Mesodermal cell (in vitro differentiated cells): ENCODE data around the gene MRPS31.

Experiments used
- H3K27ac ChIP-seq: 2 replicates; pipeline ENCODE4 v1.7.0; 2013; ENCODE audit warnings: mild to moderate bottlenecking, low read depth, low read length, moderate library complexity; ENCODE audit not compliant: severe bottlenecking
- H3K36me3 ChIP-seq: 2 replicates; pipeline ENCODE4 v1.7.1; 2013; ENCODE audit warnings: mild to moderate bottlenecking, low read length, moderate library complexity; ENCODE audit not compliant: control insufficient read depth, insufficient read depth
- H3K4me1 ChIP-seq: one replicate; pipeline ENCODE4 v1.7.1; 2013; ENCODE audit warnings: mild to moderate bottlenecking, low read length; ENCODE audit not compliant: insufficient read depth, control insufficient read depth, poor library complexity, severe bottlenecking
- H3K4me3 ChIP-seq: 2 replicates; pipeline ENCODE4 v1.7.0; 2013; ENCODE audit warnings: low read length, control low read depth, mild to moderate bottlenecking; ENCODE audit not compliant: insufficient read depth, poor library complexity, severe bottlenecking; ENCODE audit errors: extremely low read depth
- H3K9me3 ChIP-seq: 2 replicates; pipeline ENCODE4 v1.7.1; 2013; ENCODE audit warnings: mild to moderate bottlenecking, low read length, moderate library complexity; ENCODE audit not compliant: control insufficient read depth
- WGBS, 2 experiments: methylation state at CpG; one replicate each; pipeline ENCODE4 v1.1.5; 2013; ENCODE audit warnings: missing lambda C conversion rate in 2 of 2; ENCODE audit not compliant: insufficient coverage in 2 of 2; 5-methylcytosine and 5-hydroxymethylcytosine counted together

MRPS31 gene

GRCh38 chr13:40801255-40802217 lies 30.5 kb upstream of the MRPS31 start:
- Histone ChIP-seq H3K36me3 (peaks cover 80% of the 10 kb centered on the region), H3K27ac (no peak overlapping the region)
- WGBS, 2 experiments: 89 to 93% methylated on average over 3 to 5 of the region's 6 CpGs

DNA sequence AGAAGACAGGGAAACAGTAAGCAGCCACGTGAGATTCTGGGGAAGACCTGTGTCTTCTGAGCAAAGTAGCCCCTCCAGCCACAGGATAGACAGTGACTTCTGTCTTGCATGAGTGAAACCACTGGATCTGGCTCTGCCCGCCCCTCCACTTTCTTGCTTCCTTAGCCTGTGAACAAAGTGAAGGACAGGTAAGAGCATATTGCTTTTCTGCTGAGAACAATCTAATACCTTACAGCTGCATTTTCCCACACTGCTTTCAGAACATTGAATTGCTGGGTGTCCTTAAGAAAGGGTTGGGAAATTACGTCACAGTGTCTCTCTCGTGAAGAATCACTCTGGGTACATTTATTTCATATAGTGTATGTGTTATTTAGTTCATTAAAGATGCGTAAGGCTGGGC lies 29.6 kb upstream of the MRPS31 start:
- H3K36me3 ChIP-seq: peaks cover 77% of the 10 kb centered on the region
- no peaks in the 10 kb centered on the region for H3K9me3 ChIP-seq
- no peak overlapping the region for H3K27ac ChIP-seq
- H3K4me3 ChIP-seq: no peak overlapping the region
- no peaks in the 10 kb centered on the region for H3K4me1 ChIP-seq
- WGBS, 2 experiments: 88 to 92% methylated on average over 1 to 3 of the region's 5 CpGs

More at GRCh38 chr13:40801255-40802217, 30.5 kb upstream of the MRPS31 start:
- Histone ChIP-seq H3K4me3 (no peak overlapping the region), H3K9me3 (no peaks in the 10 kb centered on the region), H3K4me1 (no peaks in the 10 kb centered on the region)

DNA sequence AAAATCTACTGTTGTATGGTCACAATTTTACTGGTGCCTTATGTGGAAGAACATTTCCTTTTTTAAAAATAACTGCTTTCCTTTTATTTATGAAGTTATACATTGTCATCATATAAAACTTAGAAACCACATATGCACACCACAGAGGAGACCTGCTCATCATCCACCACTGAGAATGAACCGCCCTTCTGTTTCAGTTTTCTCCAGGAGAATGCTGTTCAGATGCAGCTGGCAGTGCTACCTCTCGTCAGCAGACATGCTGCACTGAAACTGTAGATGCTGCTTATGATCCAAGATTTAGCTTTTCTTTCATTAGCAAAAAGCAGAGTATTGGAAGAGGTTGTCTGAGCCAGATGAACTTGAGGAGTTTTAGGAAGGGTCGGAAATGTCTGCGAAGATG lies 28.5 kb upstream of the MRPS31 start:
- 80 to 81% methylated on average over 1 to 2 of the region's 4 CpGs for WGBS, 2 experiments
- H3K36me3 ChIP-seq: peaks cover 80% of the 10 kb centered on the region

DNA sequence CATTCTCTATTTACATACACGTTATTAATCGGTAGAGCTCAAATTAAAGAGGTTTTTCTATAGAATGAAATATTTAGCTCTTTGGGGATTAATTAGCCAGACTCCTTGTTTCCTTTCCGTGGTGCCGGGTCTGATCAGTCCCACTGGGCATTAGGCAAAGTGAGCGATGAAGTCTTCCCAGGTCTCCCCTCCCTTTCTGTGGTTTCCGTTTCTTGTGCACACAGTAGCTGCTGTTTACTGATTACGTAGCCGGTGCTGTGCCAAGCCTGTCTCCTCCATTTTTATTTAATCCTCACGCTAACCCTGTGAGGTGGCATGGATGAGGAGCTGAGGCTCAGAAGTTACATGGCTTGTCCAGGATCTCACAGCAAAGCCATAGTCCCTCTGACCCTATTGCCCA lies 27.4 kb upstream of the MRPS31 start:
- Histone ChIP-seq H3K4me3 (no peak overlapping the region), H3K27ac (no peak overlapping the region), H3K9me3 (no peaks in the 10 kb centered on the region), H3K36me3 (peaks cover 83% of the 10 kb centered on the region), H3K4me1 (no peaks in the 10 kb centered on the region)
- WGBS, 2 experiments: 93 to 94% methylated on average over 4 to 5 of the region's 9 CpGs

More for the DNA sequence above, 28.5 kb upstream of the MRPS31 start:
- Histone ChIP-seq H3K4me1 (no peaks in the 10 kb centered on the region), H3K9me3 (no peaks in the 10 kb centered on the region), H3K27ac (no peak overlapping the region), H3K4me3 (no peak overlapping the region)

DNA sequence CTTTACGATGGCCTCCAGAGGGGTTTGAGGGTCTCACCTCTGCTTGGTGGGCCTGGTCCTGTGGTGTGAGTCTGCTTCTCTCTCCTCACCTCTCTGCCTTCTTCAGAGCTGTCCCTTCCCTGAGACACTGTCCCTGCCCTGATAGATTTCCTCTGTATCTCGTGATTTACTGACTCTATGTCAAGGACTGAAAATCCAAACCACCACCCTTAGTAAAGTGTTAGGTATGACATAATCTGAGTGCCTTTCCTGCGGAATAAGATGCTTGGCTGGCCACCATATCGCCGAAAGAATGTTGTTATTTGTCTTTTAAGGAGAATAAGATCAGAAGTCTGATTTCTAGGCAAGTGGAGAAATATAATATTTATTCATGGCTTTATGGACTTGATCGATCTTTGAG lies 25.7 kb upstream of the MRPS31 start:
- 96 to 99% methylated on average over 4 to 5 of the region's 6 CpGs for WGBS, 2 experiments
- peaks cover 78% of the 10 kb centered on the region for H3K36me3 ChIP-seq
- H3K4me1 ChIP-seq: no peaks in the 10 kb centered on the region

DNA sequence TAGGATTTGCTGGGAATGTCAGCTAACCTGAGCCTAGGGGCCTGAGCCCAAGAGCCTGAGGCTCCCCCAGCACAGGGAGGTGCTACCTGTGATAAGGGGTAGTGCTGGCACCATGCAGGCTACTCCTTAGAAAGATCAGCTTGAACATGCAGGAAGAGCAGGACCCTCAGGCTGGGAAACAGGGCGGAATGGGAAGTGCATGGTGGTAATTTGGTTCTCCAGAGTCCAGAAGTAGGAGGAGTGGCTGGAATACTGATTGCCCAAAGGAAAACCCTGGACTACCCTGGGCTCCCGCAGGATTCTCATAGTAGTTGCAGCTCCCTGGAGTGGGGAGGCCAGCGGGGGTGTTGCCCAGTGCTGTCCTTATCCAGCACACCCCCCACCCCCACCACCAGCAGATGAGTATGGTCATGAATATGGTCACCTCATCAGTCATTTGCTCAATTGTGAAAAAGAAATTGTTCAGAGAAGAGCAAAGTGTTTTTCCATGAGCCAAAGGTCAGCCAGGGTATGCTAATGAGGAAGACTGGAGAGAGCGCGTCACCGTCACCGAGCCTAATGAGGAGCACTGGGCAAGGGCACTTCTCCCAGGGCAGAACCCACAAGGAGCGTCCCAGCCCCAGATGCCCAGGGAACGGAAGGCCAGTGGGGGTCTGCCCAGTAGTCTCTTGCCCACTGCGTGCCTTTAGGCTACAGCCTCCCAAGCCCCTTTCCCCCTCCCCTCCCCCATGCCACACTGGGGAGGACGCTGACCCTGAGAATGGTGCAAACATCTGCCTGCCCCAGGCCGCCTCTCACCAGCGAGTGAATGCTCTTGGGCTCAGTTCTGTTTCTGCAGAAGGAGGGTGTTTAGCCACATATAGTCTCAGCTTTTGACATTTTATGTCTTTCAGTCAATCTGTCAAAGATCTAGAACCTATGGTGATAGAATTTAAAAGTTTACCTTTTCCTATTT lies 23.7 kb upstream of the MRPS31 start:
- H3K36me3 ChIP-seq: peaks cover 63% of the 10 kb centered on the region
- no peaks in the 10 kb centered on the region for H3K9me3 ChIP-seq
- H3K4me1 ChIP-seq: no peaks in the 10 kb centered on the region
- H3K27ac ChIP-seq: no peak overlapping the region
- no peak overlapping the region for H3K4me3 ChIP-seq
- WGBS, 2 experiments: 84 to 95% methylated on average over 7 to 8 of the region's 13 CpGs

More for the DNA sequence above, 25.7 kb upstream of the MRPS31 start:
- Histone ChIP-seq H3K27ac (no peak overlapping the region), H3K4me3 (no peak overlapping the region), H3K9me3 (no peaks in the 10 kb centered on the region)

GRCh38 chr13:40793339-40793738 lies 22.3 kb upstream of the MRPS31 start:
- Histone ChIP-seq H3K36me3 (peaks cover 50% of the 10 kb centered on the region), H3K4me3 (no peak overlapping the region), H3K9me3 (no peaks in the 10 kb centered on the region), H3K4me1 (no peaks in the 10 kb centered on the region), H3K27ac (no peak overlapping the region)
- WGBS, 2 experiments: 100% methylated on average over 1 of the region's 3 CpGs; no CpG with 5 or more reads in 1 of the 2 experiments

- WGBS, 2 experiments: 91 to 93% methylated on average over 6 to 7 of the region's 10 CpGs
- Histone ChIP-seq H3K4me1 (no peaks in the 10 kb centered on the region), H3K9me3 (no peaks in the 10 kb centered on the region), H3K27ac (no peak overlapping the region), H3K4me3 (no peak overlapping the region), H3K36me3 (peaks cover 43% of the 10 kb centered on the region)
Observed at GRCh38 chr13:40792284-40793051, 21.5 kb upstream of the MRPS31 start.

DNA sequence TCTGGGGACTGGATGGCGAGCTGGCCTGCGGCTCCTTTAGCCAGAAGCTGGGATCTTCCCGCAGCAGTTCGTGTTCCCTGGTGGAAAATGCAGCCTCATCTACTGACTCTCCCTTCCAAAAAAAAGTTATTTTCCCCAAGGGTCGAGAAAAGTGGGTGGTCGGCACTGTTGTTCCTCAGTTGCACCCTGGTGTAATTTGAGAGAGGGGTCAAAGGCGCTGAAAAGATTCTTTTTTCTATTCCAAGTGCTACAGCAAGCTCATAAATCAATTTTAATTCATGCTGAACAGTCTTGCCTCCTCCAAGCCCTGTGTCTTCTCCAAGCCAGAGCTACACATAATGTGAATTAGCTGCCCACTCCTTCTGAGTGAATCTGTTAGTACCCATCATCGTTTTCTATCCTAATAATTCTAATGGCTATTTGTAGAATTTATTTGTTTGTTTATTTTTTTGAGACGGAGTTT lies 19.2 kb upstream of the MRPS31 start:
- peak overlapping the region; percentile 62 for H3K4me3 ChIP-seq
- peaks cover 24% of the 10 kb centered on the region for H3K36me3 ChIP-seq
- no peaks in the 10 kb centered on the region for H3K9me3 ChIP-seq
- WGBS, 2 experiments: 13 to 20% methylated on average over 3 to 5 of the region's 9 CpGs
- peaks cover 8% of the 10 kb centered on the region for H3K4me1 ChIP-seq
- H3K27ac ChIP-seq: peak overlapping the region; percentile 85
